C4-2B (cell line): ENCODE measurements around the gene CLEC16A.

Experiments
- CTCF ChIP-seq: fragments of 450-650 bp; conservative IDR thresholded peaks from 2 replicates; pipeline ENCODE4 v1.5.1; 2017; ENCODE audit warnings: mild to moderate bottlenecking
- ZFX ChIP-seq: fragments of 450-650 bp; IDR thresholded peaks from 2 replicates; pipeline ENCODE4 v1.6.1; 2017

- no peak for TF ChIP-seq CTCF
- TF ChIP-seq ZFX = no peak
Measured at GRCh38 chr16:11196286-11196828, 252.0 kb downstream of the CLEC16A start.
